ENCODE measurements around the gene TSPAN18.

The TSPAN18 gene

GRCh38 chr11:44857490-44858090, 130.8 kb downstream of the TSPAN18 start:
- DNase-seq (ENCODE audit: low spot score): no peak
- in situ Hi-C loops (cut with MboI; ENCODE audit: low sequenced_read_pairs, unreplicated experiment): no loop called here
- TF ChIP-seq CTCF (IDR thresholded peaks at IDR 0.05; ENCODE audit: borderline replicate concordance, control extremely low read depth, extremely low read depth, insufficient read depth, missing control alignments): no peak

- no peak for DNase-seq (ENCODE audit: low spot score)
- in situ Hi-C loops (cut with MboI; ENCODE audit: low sequenced_read_pairs, unreplicated experiment): no loop called here
- no peak for TF ChIP-seq CTCF (IDR thresholded peaks at IDR 0.05; ENCODE audit: borderline replicate concordance, control extremely low read depth, extremely low read depth, insufficient read depth, missing control alignments)
Measured at GRCh38 chr11:44858796-44859527, 132.2 kb downstream of the TSPAN18 start.

DNA sequence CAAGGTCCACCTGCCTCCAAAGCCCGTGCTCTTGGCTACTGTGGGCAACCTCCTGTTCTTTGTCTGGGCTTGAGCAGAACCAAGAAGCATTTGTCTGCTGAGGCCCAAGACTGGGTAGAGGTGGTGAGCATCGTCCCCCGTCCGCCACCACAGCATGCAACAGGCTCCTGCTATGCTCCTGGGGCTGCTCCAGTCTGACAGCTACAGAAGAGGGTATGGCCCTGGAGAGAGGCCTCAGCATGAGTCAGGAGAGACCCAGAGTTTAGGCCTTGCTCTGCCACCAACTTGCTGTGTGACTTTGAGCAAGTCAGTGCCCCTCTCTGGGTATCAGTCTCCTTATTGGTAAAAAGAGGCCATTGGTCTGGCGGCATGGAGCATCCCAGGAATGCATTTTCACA, 132.8 kb downstream of the TSPAN18 start:
- no peak for TF ChIP-seq CTCF (IDR thresholded peaks at IDR 0.05; ENCODE audit: borderline replicate concordance, control extremely low read depth, extremely low read depth, insufficient read depth, missing control alignments)
- in situ Hi-C loops (cut with MboI; ENCODE audit: low sequenced_read_pairs, unreplicated experiment): no loop called here
- no peak for DNase-seq (ENCODE audit: low spot score)

GRCh38 chr11:44860346-44860745, 133.6 kb downstream of the TSPAN18 start:
- in situ Hi-C loops (cut with MboI; ENCODE audit: low sequenced_read_pairs, unreplicated experiment): no loop called here
- no peak for DNase-seq (ENCODE audit: low spot score)
- TF ChIP-seq CTCF (IDR thresholded peaks at IDR 0.05; ENCODE audit: borderline replicate concordance, control extremely low read depth, extremely low read depth, insufficient read depth, missing control alignments): no peak

DNA sequence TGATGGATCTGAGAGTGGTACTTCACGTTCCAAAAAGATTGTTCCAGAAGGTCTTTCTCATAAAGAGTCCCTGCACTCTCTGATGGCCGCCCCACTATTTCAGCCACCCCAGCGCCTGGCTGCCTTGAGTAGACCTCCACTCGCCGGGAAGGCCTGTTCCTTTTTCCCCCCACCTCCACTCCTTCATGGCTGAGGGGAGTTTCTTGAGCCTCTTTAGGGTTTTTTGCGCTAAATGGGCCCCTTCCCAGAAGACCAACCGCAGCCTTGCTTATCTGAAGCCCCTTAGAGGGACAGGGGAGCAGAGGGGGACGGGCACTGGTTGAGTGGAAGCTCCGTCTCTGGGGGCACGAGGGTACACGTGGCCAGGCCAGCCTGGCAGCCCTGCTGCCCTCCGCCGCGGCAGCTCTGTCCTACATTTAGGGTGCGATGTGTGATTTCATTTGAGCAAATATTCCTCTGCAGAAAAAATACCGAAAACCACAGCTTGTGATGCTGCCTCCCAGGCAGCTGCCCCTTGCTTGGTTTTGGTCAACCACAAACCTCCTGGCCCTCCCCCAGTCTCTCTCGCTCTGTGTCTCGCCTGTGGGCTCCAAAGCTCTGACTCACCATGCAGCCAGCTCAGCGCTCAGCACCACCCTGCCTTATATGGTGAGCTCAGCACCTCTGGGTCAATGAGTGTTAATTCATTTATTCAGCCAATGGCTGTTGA, 135.2 kb downstream of the TSPAN18 start:
- in situ Hi-C loops (cut with MboI; ENCODE audit: low sequenced_read_pairs, unreplicated experiment): no loop called here
- DNase-seq (ENCODE audit: low spot score): peak; percentile 87

More for the DNA sequence above, 135.2 kb downstream of the TSPAN18 start:
- no peak for TF ChIP-seq CTCF (IDR thresholded peaks at IDR 0.05; ENCODE audit: borderline replicate concordance, control extremely low read depth, extremely low read depth, insufficient read depth, missing control alignments)

All from GM13976 (cell line).